Measurements from ENCODE around the gene COL6A2.
A peak's percentile ranks its signal among the peaks of the same experiment; 100 is the strongest.
"Not testable (repeated sequence)": the region's sequence is repeated elsewhere in the genome, so short reads cannot be mapped to it uniquely, and the experiment has no call there.

The COL6A2 gene

DNA sequence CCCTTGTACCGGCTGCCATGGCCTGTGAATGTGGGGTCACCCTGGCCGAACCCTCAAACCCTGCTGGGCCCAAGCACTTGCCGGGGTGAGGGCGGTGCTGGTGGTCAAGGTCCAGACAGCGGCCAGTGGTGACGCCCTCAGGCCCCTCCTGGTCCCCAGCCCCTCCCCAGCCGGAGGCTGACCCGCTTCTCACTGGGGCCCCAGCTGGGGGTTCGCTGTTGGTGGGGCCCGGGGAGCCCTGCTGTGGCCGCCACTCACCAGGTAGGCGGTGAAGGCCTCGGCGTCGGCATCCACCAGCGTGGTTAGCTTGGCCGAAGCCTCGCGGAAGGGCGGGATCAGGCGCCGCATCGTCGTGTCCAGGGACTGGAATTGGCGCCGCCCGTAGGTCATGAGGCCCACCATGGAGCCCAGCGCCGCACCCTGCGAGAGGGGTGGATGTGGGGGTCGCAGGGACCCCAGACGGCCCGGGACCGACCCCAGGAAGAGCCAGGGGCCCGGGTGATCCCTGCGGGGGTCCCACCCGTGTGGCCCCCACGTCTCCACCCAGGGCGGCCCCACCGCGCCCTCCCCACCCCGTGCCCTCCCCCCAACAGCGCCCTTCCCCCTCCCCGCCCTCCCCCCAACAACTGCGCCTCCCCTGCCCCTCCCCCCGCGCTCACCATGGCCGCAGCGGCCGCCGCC is 47.4 kb downstream of the COL6A2 start:
- DNase-seq: no peak

- no peak for DNase-seq
Observed at GRCh38 chr21:46145840-46146691, 48.2 kb downstream of the COL6A2 start.

GRCh38 chr21:46146856-46147255 is 48.9 kb downstream of the COL6A2 start:
- DNase-seq: no peak

- not testable (repeated sequence) for DNase-seq
Observed at GRCh38 chr21:46147429-46147828, 49.5 kb downstream of the COL6A2 start.

- no peak for DNase-seq
Observed at GRCh38 chr21:46148106-46148505, 50.2 kb downstream of the COL6A2 start.

- no peak for DNase-seq
Observed at GRCh38 chr21:46149205-46149901, 51.4 kb downstream of the COL6A2 start.

GRCh38 chr21:46150073-46150472 is 52.2 kb downstream of the COL6A2 start:
- DNase-seq: no peak

GRCh38 chr21:46150491-46151121 is 52.7 kb downstream of the COL6A2 start:
- DNase-seq: no peak

- no peak for DNase-seq
Observed at GRCh38 chr21:46151261-46151988, 53.5 kb downstream of the COL6A2 start.

- DNase-seq: no peak
Observed at GRCh38 chr21:46151989-46152926, 54.3 kb downstream of the COL6A2 start.

DNA sequence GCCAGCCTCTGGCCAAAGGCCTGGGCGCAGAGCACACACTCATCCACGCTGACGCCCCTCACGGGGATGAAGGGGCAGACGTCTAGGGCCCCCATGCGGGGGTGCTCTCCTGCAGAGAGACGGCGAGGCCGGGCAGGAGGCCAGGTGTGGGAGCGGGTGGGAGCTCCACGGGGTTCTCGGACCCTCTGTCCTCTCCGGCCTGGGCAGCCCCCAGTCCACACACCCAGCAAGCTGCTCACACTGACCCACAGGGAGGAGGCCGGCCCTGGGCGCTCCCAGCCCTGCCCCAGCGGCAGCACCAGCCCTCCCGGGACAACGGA is 55.0 kb downstream of the COL6A2 start:
- no peak for DNase-seq

GRCh38 chr21:46153247-46154154 is 55.6 kb downstream of the COL6A2 start:
- DNase-seq: peak; percentile 64

GRCh38 chr21:46154155-46154954 is 56.4 kb downstream of the COL6A2 start:
- DNase-seq: no peak

DNA sequence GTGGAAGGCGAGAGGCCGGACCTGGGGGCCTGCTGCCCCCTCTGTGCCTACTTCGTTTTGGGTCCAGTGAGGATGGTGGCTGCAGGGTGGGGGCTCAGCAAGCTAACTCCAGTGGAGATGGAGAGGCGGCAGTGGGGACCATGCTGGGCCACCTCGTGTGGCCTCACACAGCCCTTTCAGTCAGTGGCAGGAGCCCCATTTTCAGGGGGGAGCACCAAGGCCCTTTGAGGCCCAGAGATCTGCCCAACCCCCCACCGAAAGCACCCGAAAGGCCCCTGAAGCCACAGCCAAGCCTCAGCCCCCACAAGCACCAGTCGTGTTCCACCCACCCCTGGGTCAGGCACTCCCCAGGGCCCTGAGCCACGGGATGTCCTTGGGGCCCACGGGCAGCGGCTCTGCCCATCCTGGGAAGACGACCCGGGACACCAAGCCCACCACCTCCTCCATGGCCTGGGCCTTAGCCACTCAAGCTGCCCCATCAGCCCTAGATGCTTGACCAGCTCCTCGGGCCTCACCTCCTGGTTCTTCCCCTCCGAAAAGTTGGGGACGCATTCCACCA is 57.1 kb downstream of the COL6A2 start:
- no peak for DNase-seq

DNA sequence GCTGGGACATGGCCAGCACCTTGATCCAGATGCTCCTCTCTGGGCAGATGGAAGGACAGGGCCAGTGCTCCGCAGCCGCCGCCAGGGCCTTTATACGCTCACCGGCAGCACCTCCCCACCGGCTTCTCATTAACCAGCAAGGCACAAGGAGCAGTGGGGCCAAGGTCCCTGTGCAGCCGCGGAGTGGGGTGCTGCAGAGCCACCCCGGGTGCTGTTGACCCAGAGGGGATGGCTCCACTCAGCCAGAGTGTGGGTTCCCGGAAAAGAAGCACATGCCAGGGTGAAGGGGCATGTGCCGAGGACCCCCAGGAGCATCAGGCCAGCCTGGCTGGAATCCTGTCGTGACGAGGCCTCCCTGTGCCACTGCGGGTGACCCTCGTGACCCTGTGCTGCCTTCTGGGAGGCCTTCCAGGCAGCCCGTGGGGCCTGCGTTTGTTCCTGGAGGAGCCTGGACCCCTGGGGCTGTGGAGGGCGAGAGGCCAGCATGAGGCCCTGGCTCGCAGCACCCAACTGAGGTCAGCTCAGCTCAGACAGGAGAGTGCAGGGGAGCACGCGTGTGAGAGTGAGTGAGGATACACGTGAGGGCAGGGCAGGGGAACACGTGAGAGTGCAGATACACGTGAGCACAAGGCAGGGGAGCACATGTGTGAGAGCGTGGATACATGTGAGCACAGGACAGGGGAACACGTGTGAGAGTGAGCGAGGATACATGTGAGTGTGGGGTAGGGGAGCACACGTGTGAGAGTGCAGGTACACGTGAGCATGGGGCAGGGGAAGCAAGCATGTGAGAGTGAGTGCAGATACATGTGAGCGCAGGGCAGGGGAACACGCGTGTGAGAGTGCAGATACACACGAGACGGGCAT is 57.8 kb downstream of the COL6A2 start, which contains the start of gene FTCD:
Gene FTCD (minus strand): TSS at position 66 of the 864 bp plus-strand sequence. CDS start 56 bp downstream, at position 10.
- DNase-seq: no peak

DNA sequence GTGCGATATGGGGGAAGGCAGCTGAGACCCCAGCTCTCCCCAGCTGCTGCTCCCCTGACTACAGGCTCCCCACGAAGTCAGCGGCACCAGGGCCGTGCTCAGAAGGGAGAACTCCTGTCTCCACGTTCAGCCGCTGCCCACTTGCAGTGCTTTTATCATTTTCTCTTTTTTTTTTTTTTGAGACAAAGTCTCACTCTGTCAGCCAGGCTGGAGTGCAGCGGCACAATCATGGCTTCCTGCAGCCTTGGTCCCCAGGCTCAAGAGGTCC is 58.4 kb downstream of the COL6A2 start:
- DNase-seq: no peak

DNA sequence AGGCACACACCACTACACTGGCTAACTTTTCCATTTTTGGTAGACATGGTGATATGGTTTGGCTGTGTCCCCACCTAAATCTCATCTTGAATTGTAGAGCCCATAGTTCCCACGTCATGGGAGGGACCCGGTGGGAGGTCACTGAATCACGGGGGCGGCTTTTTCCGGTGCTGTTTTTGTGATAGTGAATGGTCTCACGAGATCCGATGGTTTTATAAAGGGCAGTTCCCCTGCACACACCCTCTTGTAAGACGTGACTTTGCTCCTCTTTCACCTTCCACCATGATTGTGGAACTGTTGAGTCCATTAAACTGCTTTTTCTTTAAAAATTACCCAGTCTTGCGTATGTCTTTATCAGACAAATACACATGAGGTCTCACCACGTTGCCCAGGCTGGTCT is 58.8 kb downstream of the COL6A2 start:
- no peak for DNase-seq

DNA sequence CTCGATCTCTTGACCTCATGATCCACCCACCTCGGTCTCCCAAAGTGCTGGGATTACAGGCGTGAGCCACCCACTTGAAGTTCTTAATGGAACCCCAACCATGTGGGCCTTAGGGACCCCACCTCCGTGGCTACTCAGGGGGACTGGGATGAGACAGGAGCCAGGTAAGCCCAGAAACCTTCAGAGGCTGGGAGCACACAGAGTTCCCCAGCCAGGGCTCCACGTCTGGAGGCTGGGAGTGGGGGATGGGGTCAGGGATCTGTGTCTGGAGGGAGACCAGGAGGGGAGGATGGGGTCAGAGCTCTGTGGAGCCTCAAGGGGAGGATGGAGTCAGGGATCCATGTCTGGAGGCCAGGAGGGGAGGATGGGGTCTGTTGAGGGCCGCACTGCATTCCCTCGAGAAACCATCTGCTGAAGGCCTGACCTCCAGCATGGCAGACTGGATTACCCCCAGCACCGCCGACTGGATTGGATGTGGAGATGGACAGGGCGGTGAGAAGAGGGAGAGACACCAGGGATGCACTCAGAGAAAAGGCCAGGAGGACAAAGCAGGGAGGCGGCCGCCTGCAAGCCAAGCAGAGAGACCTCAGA is 59.6 kb downstream of the COL6A2 start:
- no peak for DNase-seq

Data from eye (tissue), 1 donor.